Endothelial cell of umbilical vein (primary cell): ENCODE data around the gene EPHX1. TPM values are rescaled to one million over a fixed set of nuclear protein-coding genes. Genes with fewer than 3 reads are reported as not detected.

Source experiments
- BruUV-seq: library from RNA; stranded (reverse); fragments of 400-500 nt; replicated peaks from 2 replicates; lab custom pipeline; 2021; lab: Mats Ljungman, UMichigan
- CTCF ChIA-PET: fragments of 300-600, 350-600 bp; sonication (Branson Sonifier 250); formaldehyde crosslinking; loops from one replicate; lab custom pipeline; 2021; ENCODE audit warnings: antibody characterized with exemption, inconsistent platforms; lab: Charles Lee
- POLR2A ChIA-PET: fragments of 300-600, 350-600 bp; sonication (Branson Sonifier 250); formaldehyde crosslinking; loops from one replicate; lab custom pipeline; 2021; ENCODE audit warnings: antibody characterized with exemption, inconsistent platforms; lab: Charles Lee
- DNase-seq: peaks from one replicate; pipeline ENCODE4 v3.0.0-alpha.2; 2011; ENCODE audit warnings: low read depth, low spot score
- FAIRE-seq: peaks from 2 replicates; lab custom pipeline; 2011; peaks lifted over from hg19 to GRCh38; lab: Jason Lieb, UNC
- H2AFZ ChIP-seq: 2 replicates; pipeline ENCODE4 v1.6.0; 2012; ENCODE audit warnings: low read depth, low read length, control low read depth, inconsistent platforms
- H3K27ac ChIP-seq: 2 replicates; pipeline ENCODE4 v1.5.1; 2011; ENCODE audit warnings: low read depth, mild to moderate bottlenecking, control low read depth, low read length, moderate library complexity; ENCODE audit not compliant: insufficient read depth
- H3K27me3 ChIP-seq, 2 experiments: 2 replicates each; pipeline versions ENCODE4 v1.6.0 to v1.6.1; 2011; ENCODE audit warnings: low read length in 2 of 2, mixed read lengths in 1 of 2; ENCODE audit not compliant: control insufficient read depth in 2 of 2, insufficient read depth in 2 of 2
- H3K36me3 ChIP-seq, 2 experiments: 2 replicates in 1 of 2; 3 replicates in 1 of 2; pipeline ENCODE4 v1.5.1; 2011; ENCODE audit warnings: low read length in 2 of 2, mild to moderate bottlenecking in 1 of 2, moderate library complexity in 1 of 2; ENCODE audit not compliant: control insufficient read depth in 2 of 2, insufficient read depth in 2 of 2; ENCODE audit errors: extremely low read depth in 1 of 2
- H3K4me1 ChIP-seq: 3 replicates; pipeline ENCODE4 v1.5.1; 2011; ENCODE audit warnings: mild to moderate bottlenecking, low read length; ENCODE audit not compliant: control insufficient read depth, insufficient read depth; ENCODE audit errors: extremely low read depth
- H3K4me2 ChIP-seq: 2 replicates; pipeline ENCODE4 v1.6.1; 2011; ENCODE audit warnings: low read length, control low read depth, mixed read lengths; ENCODE audit not compliant: insufficient read depth
- H3K4me3 ChIP-seq, 3 experiments: fragments of 200-600 bp in 1 of 3; sonication (generic), shearing (Covaris generic) in 1 of 3; replicated peaks in 1 of 3; 2 replicates each; pipeline ENCODE4 v1.5.1; 2011 to 2016; ENCODE audit warnings: control low read depth in 3 of 3, low read length in 3 of 3, mild to moderate bottlenecking in 2 of 3, inconsistent platforms in 1 of 3, low read depth in 1 of 3, moderate library complexity in 1 of 3; ENCODE audit not compliant: insufficient read depth in 1 of 3
- H3K79me2 ChIP-seq: 2 replicates; pipeline ENCODE4 v1.6.0; 2012; ENCODE audit warnings: low read length, inconsistent platforms; ENCODE audit not compliant: control insufficient read depth, insufficient read depth
- H3K9ac ChIP-seq: replicated peaks from 2 replicates; pipeline ENCODE3; 2011; ENCODE audit warnings: low read length, control low read depth; ENCODE audit not compliant: insufficient read depth; ENCODE audit errors: extremely low read depth
- H3K9me1 ChIP-seq: replicated peaks from 3 replicates; pipeline ENCODE4 v1.6.0; 2011; ENCODE audit warnings: mild to moderate bottlenecking, low read length; ENCODE audit not compliant: control insufficient read depth, insufficient read depth; ENCODE audit errors: extremely low read depth
- H3K9me3 ChIP-seq: replicated peaks from 2 replicates; pipeline ENCODE4 v1.5.1; 2012; ENCODE audit warnings: low read length, inconsistent platforms; ENCODE audit not compliant: control insufficient read depth, insufficient read depth
- H4K20me1 ChIP-seq: replicated peaks from 2 replicates; pipeline ENCODE3; 2011; ENCODE audit warnings: mild to moderate bottlenecking, low read length; ENCODE audit not compliant: control insufficient read depth, insufficient read depth; ENCODE audit errors: extremely low read depth
- CTCF ChIP-seq, 2 donors: IDR thresholded peaks; 1 replicate in 1 of 2; 2 replicates in 1 of 2; pipeline ENCODE4 v1.5.1; 2011; ENCODE audit warnings: low read length in 2 of 2, mild to moderate bottlenecking in 2 of 2, moderate library complexity in 2 of 2, control low read depth in 1 of 2, inconsistent platforms in 1 of 2, low read depth in 1 of 2; ENCODE audit not compliant: insufficient read depth in 1 of 2; ENCODE audit errors: extremely low read depth in 1 of 2
- EZH2 ChIP-seq: IDR thresholded peaks from 2 replicates; pipeline ENCODE4 v1.6.1; 2012; ENCODE audit warnings: borderline replicate concordance, low read depth, mild to moderate bottlenecking, moderate library complexity, low read length, inconsistent platforms; ENCODE audit not compliant: severe bottlenecking
- GATA2 ChIP-seq: IDR thresholded peaks from 2 replicates; pipeline ENCODE4 v1.7.0; 2011; ENCODE audit warnings: low read depth, mild to moderate bottlenecking, moderate library complexity, mixed read lengths, low read length; ENCODE audit not compliant: insufficient read length, insufficient read depth
- JUN ChIP-seq: IDR thresholded peaks from 2 replicates; pipeline ENCODE4 v1.6.1; 2011; ENCODE audit warnings: borderline replicate concordance, low read depth; ENCODE audit not compliant: insufficient read length, insufficient read depth
- MAX ChIP-seq: IDR thresholded peaks from 2 replicates; pipeline ENCODE4 v1.6.1; 2011; ENCODE audit not compliant: insufficient read depth, insufficient read length
- MYC ChIP-seq: IDR thresholded peaks from one replicate; pipeline ENCODE4 v1.6.1; 2011; ENCODE audit warnings: mild to moderate bottlenecking, low read depth, low read length
- POLR2AphosphoS5 ChIP-seq: IDR thresholded peaks from 2 replicates; pipeline ENCODE4 v1.6.1; 2012; ENCODE audit warnings: low read depth, mild to moderate bottlenecking, control low read depth, low read length, moderate library complexity; ENCODE audit not compliant: insufficient read depth
- dilution Hi-C: fragments of 300-500 bp; cut with MboI; formaldehyde crosslinking; loops from one replicate; pipeline ENCODE4 v1.15.0; 2019; ENCODE audit warnings: low sequenced_read_pairs; ENCODE audit not compliant: extremely low pct_ligation_motif_present
- intact Hi-C: fragments of 100-400 bp; cut with micrococcal nuclease; formaldehyde crosslinking; loops from one replicate; pipeline ENCODE4 v1.10.0; 2022
- polyA plus RNA-seq, 4 experiments: library from polyadenylated mRNA; depleted of rRNA in 3 of 4; stranded (reverse) in 3 of 4; unstranded in 1 of 4; fragments of >200 nt; gene quantifications; 2 replicates each; pipeline versions ENCODE4 v1.2.1 to v1.2.3, GENCODE V29; 2011 to 2012; ENCODE audit warnings: missing spikeins in 1 of 4
- total RNA-seq: library from RNA; stranded (reverse); gene quantifications from 2 replicates; pipeline ENCODE4 v1.2.3, GENCODE V29; 2021

EPHX1 gene
- total and polyA plus RNA-seq, 2 donors (not counting 3 experiments of a cell fraction or from before 2014, with no cell fraction given): 23.7 to 25.2 TPM

DNA sequence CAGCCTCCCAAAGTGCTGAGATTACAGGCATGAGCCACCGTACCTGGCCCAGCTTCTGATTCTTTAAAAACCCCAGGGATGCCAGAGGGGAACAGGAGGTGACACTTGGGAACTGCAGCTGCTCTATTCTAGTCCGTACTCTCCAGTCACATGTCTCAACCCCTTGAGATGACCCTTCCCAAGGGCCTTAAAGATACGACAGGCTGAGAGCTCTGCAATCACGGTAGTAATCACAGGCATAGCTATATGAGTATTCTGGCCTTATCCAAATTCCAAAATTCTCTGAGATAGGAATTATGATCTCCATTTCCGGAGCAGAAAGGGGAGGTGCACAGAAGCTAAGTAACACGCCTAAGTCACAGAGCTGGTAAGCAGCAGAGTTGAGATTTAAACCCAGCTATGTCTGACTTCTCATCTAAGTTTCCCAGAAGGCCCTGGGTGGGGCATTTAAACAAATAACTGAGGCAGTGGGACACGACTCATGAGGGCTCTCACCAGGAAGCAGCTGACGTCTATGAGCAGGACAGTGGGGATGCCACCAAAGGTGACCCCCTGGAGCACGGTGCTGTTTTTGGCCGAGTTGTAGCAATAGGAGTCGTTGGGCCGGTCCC is 67.1 kb downstream of the EPHX1 start:
- no peaks in the 10 kb centered on the region for H4K20me1 ChIP-seq
- FAIRE-seq: no peak
- no peak overlapping the region for H3K27ac ChIP-seq
- TF ChIP-seq JUN: no peak
- no peak for TF ChIP-seq GATA2
- no peak for TF ChIP-seq EZH2
- no peak for TF ChIP-seq MYC
- no peak for TF ChIP-seq CTCF (IDR thresholded peaks at IDR 0.05; ENCODE audit: extremely low read depth in 1 of 2, insufficient read depth in 1 of 2, low read depth in 1 of 2, low read length in 2 of 2)
- TF ChIP-seq MAX: no peak
- no peak for TF ChIP-seq POLR2AphosphoS5
- no peaks in the 10 kb centered on the region for H3K79me2 ChIP-seq
- no peak for DNase-seq
- ChIA-PET POLR2A (no interaction called here), CTCF (interaction anchor here (0.7 to 3.0 kb wide), 6 partner anchors 12 to 402 kb away, joined by 3 to 14 read pairs (median 3); partner anchors contain the start of gene LEFTY1)
- H3K9ac ChIP-seq: no peak overlapping the region
- no TSS peak for BruUV-seq
- no peaks in the 10 kb centered on the region for H3K27me3 ChIP-seq
- H3K4me2 ChIP-seq: no peak overlapping the region
- no peak overlapping the region for H3K4me3 ChIP-seq
- dilution Hi-C loops (no loop called here), intact Hi-C loops (loop anchor here (1.0 kb wide), 1 partner anchor 34 kb away; no protein-coding TSS in a partner anchor)
- H2AFZ ChIP-seq: no peak overlapping the region
- H3K9me1 ChIP-seq: no peaks in the 10 kb centered on the region
- peaks cover 10% of the 10 kb centered on the region for H3K4me1 ChIP-seq
- peaks cover 0 to 2% of the 10 kb centered on the region in 2 experiments for H3K36me3 ChIP-seq
- no peaks in the 10 kb centered on the region for H3K9me3 ChIP-seq
